HCT116 (cell line): Measurements from ENCODE around the gene CLCN5. TPM values are rescaled to one million over a fixed set of nuclear protein-coding genes. Genes with fewer than 3 reads are reported as not detected.

Source experiments
- ATAC-seq: fragments of 200-7000 bp; cut with Tn5 transposase; 2 replicates; pipeline ENCODE4 v1.9.1; 2020; ENCODE audit warnings: mild to moderate bottlenecking, moderate library complexity
- BruUV-seq: library from RNA; stranded (reverse); fragments of 400-500 nt; replicated peaks from 2 replicates; lab custom pipeline; 2021; lab: Mats Ljungman, UMichigan
- CTCF ChIA-PET: fragments of 300-600 bp; sonication (Branson Sonifier 250); formaldehyde crosslinking; loops from one replicate; lab custom pipeline; 2021; ENCODE audit warnings: antibody characterized with exemption; lab: Charles Lee
- POLR2A ChIA-PET: fragments of 300-600, 350-600 bp; sonication (Branson Sonifier 250); formaldehyde crosslinking; loops from one replicate; lab custom pipeline; 2021; ENCODE audit warnings: antibody characterized with exemption; lab: Charles Lee
- RAD21 ChIA-PET, 2 experiments: fragments of 300-600 bp; sonication (Branson Sonifier 250); formaldehyde crosslinking; loops; one replicate each; lab custom pipeline; 2023; ENCODE audit warnings: low total read pairs in 2 of 2; ENCODE audit not compliant: uncharacterized antibody in 2 of 2, unreplicated experiment in 2 of 2, low non-redundant PET in 1 of 2; lab: Charles Lee
- DNase-seq: peaks from one replicate; pipeline ENCODE4 v3.0.0-alpha.2; 2010; ENCODE audit warnings: low read depth, low spot score
- H2AFZ ChIP-seq: fragments of 200-600 bp; shearing (Covaris generic), sonication (generic); 2 replicates; pipeline ENCODE4 v1.6.1; 2017; ENCODE audit warnings: low read depth, mixed run types, mixed read lengths, antibody characterized with exemption, low read length; ENCODE audit not compliant: poor library complexity, severe bottlenecking
- H3K27ac ChIP-seq: 2 replicates; pipeline ENCODE4 v1.5.1; 2012; ENCODE audit warnings: low read depth, low read length
- H3K27me3 ChIP-seq: fragments of 200-600 bp; sonication (generic); 2 replicates; pipeline ENCODE4 v1.6.1; 2016; ENCODE audit warnings: mixed run types, low read length, mixed read lengths; ENCODE audit not compliant: insufficient read depth
- H3K36me3 ChIP-seq, 2 experiments: fragments of 200-500 bp in 1 of 2; fragments of 200-600 bp in 1 of 2; sonication (Bioruptor generic) in 1 of 2; sonication (generic) in 1 of 2; 2 replicates each; pipeline versions ENCODE4 v1.5.1 to v1.6.1; 2014 to 2016; ENCODE audit warnings: low read length in 2 of 2, inconsistent platforms in 1 of 2, mixed read lengths in 1 of 2, mixed run types in 1 of 2; ENCODE audit not compliant: insufficient read depth in 2 of 2, control insufficient read depth in 1 of 2
- H3K4me1 ChIP-seq, 2 experiments: fragments of 200-600 bp in 1 of 2; sonication (generic) in 1 of 2; 2 replicates each; pipeline versions ENCODE4 v1.5.1 to v1.6.1; 2012 to 2017; ENCODE audit warnings: low read length in 2 of 2, inconsistent platforms in 1 of 2, mild to moderate bottlenecking in 1 of 2, mixed read lengths in 1 of 2, mixed run types in 1 of 2, moderate library complexity in 1 of 2; ENCODE audit not compliant: insufficient read depth in 2 of 2, control insufficient read depth in 1 of 2
- H3K4me2 ChIP-seq: fragments of 200-600 bp; sonication (generic); 2 replicates; pipeline ENCODE4 v1.6.1; 2017; ENCODE audit warnings: mixed run types, low read length, mixed read lengths
- H3K4me3 ChIP-seq, 2 experiments: fragments of 200-600 bp in 1 of 2; sonication (generic) in 1 of 2; replicated peaks in 1 of 2; 2 replicates each; pipeline ENCODE4 v1.5.1; 2011 to 2016; ENCODE audit warnings: low read length in 2 of 2, control low read depth in 1 of 2, low read depth in 1 of 2, mild to moderate bottlenecking in 1 of 2, mixed read lengths in 1 of 2, mixed run types in 1 of 2
- H3K79me2 ChIP-seq: fragments of 200-600 bp; sonication (generic); 2 replicates; pipeline ENCODE4 v1.6.1; 2017; ENCODE audit warnings: mild to moderate bottlenecking, mixed run types, low read length, moderate library complexity, mixed read lengths; ENCODE audit not compliant: insufficient read depth
- H3K9ac ChIP-seq: fragments of 200-600 bp; sonication (generic); 2 replicates; pipeline ENCODE4 v1.6.1; 2016; ENCODE audit warnings: low read length, mixed read lengths
- H3K9me2 ChIP-seq: fragments of 200-600 bp; sonication (generic), shearing (Covaris generic); 2 replicates; pipeline ENCODE4 v1.6.1; 2017; ENCODE audit warnings: mixed run types, mild to moderate bottlenecking, moderate library complexity; ENCODE audit not compliant: insufficient read depth
- H3K9me3 ChIP-seq, 2 experiments: fragments of 200-500 bp in 1 of 2; fragments of 200-600 bp in 1 of 2; sonication (Bioruptor generic) in 1 of 2; sonication (generic) in 1 of 2; 2 replicates each; pipeline ENCODE4 v1.6.1; 2014 to 2017; ENCODE audit warnings: low read length in 2 of 2, mixed read lengths in 2 of 2, inconsistent platforms in 1 of 2, low read depth in 1 of 2, mild to moderate bottlenecking in 1 of 2, mixed run types in 1 of 2, moderate library complexity in 1 of 2; ENCODE audit not compliant: control insufficient read depth in 1 of 2, insufficient read depth in 1 of 2
- H4K20me1 ChIP-seq: fragments of 200-600 bp; sonication (generic), shearing (Covaris generic); 2 replicates; pipeline ENCODE4 v1.6.1; 2017; ENCODE audit warnings: mixed run types, mild to moderate bottlenecking, moderate library complexity; ENCODE audit not compliant: insufficient read depth
- CBX3 ChIP-seq: IDR thresholded peaks from 2 replicates; pipeline ENCODE4 v1.6.1; 2012; ENCODE audit warnings: low read depth
- CEBPB ChIP-seq: IDR thresholded peaks from 2 replicates; pipeline ENCODE4 v1.6.1; 2012; ENCODE audit warnings: low read depth
- EZH2 ChIP-seq: fragments of 200-600 bp; sonication (generic); IDR thresholded peaks from 2 replicates; pipeline ENCODE4 v1.6.1; 2017; ENCODE audit warnings: antibody characterized with exemption, mixed run types
- EZH2phosphoT487 ChIP-seq: fragments of 200-600 bp; IDR thresholded peaks from 2 replicates; pipeline ENCODE4 v1.6.1; 2018; ENCODE audit warnings: antibody characterized with exemption, borderline replicate concordance
- SIN3A ChIP-seq: IDR thresholded peaks from 2 replicates; pipeline ENCODE4 v1.6.1; 2012; ENCODE audit warnings: low read depth
- SP1 ChIP-seq: IDR thresholded peaks from 2 replicates; pipeline ENCODE4 v1.6.1; 2012; ENCODE audit warnings: low read depth
- YY1 ChIP-seq: IDR thresholded peaks from 2 replicates; pipeline ENCODE4 v1.6.1; 2011; ENCODE audit warnings: low read length, low read depth, moderate library complexity, mild to moderate bottlenecking; ENCODE audit not compliant: insufficient replicate concordance; ENCODE audit errors: extremely low read depth
- ZFX ChIP-seq: fragments of 450-650 bp; IDR thresholded peaks from 2 replicates; pipeline ENCODE4 v1.6.1; 2017
- intact Hi-C: fragments of 100-400 bp; cut with micrococcal nuclease; formaldehyde crosslinking; loops from 2 replicates; pipeline ENCODE4 v1.10.0; 2022
- microRNA counts: library from miRNA; unstranded; fragments of <30 nt; microRNA quantifications from one replicate; lab custom pipeline; 2015
- microRNA-seq: library from miRNA; unstranded; fragments of <30 nt; microRNA quantifications from one replicate; pipeline ENCODE4, GENCODE V29; 2016; ENCODE audit warnings: borderline number of aligned reads
- total RNA-seq: library from RNA; stranded (reverse); gene quantifications from one replicate; pipeline ENCODE4 v1.2.1, GENCODE V29; 2021; ENCODE audit not compliant: unreplicated experiment
- TF ChIP-seq, protein P1 (sequence below): IDR thresholded peaks from 2 replicates; pipeline ENCODE4 v1.6.1; 2012
- TF ChIP-seq, protein P2 (sequence below), 3 experiments: fragments of 200-600 bp in 1 of 3; sonication (generic) in 1 of 3; IDR thresholded peaks in 2 of 3; conservative IDR thresholded peaks in 1 of 3; 2 replicates each; pipeline ENCODE4 v1.5.1; 2012 to 2017; ENCODE audit warnings: low read depth in 2 of 3, low read length in 2 of 3, antibody characterized with exemption in 1 of 3, borderline replicate concordance in 1 of 3, control low read depth in 1 of 3, mild to moderate bottlenecking in 1 of 3, mixed read lengths in 1 of 3, mixed run types in 1 of 3, moderate library complexity in 1 of 3; ENCODE audit not compliant: insufficient read depth in 1 of 3

Gene CLCN5
- total RNA-seq, 1 experiment from 2014 or later: 6.1 TPM

DNA sequence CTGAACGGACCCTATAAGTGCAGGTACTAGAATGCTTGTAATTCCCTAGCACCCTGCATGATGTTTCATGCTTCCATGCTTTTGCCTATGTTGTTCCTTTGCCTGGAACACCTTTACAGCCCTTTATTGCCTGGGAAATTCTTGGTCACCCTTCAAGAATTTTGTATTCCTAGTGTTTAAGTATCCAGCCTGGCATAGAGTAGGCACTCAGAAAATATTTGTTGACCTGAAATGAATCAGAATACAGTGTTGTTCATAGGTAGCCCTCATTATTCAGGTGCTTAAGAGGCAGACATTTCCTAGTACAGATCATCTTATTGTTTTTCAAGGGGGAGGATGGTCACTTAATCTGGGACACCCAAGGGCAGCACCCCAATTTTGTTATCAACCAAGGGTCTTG, 203.1 kb downstream of the CLCN5 start (continued):
- no peak for TF ChIP-seq CEBPB

DNA sequence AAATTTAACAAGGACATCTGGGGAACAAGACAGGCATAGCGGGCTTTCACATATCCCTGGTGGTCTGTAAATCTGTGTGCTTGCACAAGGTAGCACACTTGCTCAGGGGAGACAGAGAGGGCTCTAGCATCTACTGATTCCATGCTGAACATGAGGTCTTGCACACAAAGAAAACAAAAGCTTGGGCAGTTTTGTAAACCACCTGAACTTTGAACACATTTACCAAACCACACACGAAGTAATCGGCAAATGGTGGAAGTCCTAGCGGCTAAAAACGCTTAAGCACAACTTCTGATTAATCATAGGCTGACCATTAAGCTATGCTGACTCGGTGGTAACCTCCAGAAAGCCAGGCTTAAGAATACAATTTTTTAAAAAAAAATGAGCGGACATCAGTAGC, 225.6 kb downstream of the CLCN5 start:
- DNase-seq (no peak), ATAC-seq (no peak)
- ChIA-PET RAD21 (no interaction called here), POLR2A (no interaction called here), CTCF (no interaction called here)
- Histone ChIP-seq H2AFZ (no peak overlapping the region), H3K79me2 (no peaks in the 10 kb centered on the region), H3K9ac (no peak overlapping the region), H4K20me1 (no peaks in the 10 kb centered on the region), H3K4me1 (no peaks in the 10 kb centered on the region), H3K27ac (no peak overlapping the region), H3K36me3 (no peaks in the 10 kb centered on the region), H3K4me2 (no peak overlapping the region), H3K27me3 (no peaks in the 10 kb centered on the region), H3K4me3 (no peak overlapping the region), H3K9me3 (no peaks in the 10 kb centered on the region), H3K9me2 (no peaks in the 10 kb centered on the region)
- BruUV-seq: no TSS peak
- intact Hi-C loops: no loop called here
- no peak for TF ChIP-seq SP1
- TF ChIP-seq CBX3: no peak
- TF ChIP-seq SIN3A: no peak
- TF ChIP-seq, protein P1, sequence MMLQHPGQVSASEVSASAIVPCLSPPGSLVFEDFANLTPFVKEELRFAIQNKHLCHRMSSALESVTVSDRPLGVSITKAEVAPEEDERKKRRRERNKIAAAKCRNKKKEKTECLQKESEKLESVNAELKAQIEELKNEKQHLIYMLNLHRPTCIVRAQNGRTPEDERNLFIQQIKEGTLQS: no peak
- no peak for TF ChIP-seq YY1
- TF ChIP-seq EZH2: no peak
- no peak for TF ChIP-seq EZH2phosphoT487
- TF ChIP-seq, protein P2, sequence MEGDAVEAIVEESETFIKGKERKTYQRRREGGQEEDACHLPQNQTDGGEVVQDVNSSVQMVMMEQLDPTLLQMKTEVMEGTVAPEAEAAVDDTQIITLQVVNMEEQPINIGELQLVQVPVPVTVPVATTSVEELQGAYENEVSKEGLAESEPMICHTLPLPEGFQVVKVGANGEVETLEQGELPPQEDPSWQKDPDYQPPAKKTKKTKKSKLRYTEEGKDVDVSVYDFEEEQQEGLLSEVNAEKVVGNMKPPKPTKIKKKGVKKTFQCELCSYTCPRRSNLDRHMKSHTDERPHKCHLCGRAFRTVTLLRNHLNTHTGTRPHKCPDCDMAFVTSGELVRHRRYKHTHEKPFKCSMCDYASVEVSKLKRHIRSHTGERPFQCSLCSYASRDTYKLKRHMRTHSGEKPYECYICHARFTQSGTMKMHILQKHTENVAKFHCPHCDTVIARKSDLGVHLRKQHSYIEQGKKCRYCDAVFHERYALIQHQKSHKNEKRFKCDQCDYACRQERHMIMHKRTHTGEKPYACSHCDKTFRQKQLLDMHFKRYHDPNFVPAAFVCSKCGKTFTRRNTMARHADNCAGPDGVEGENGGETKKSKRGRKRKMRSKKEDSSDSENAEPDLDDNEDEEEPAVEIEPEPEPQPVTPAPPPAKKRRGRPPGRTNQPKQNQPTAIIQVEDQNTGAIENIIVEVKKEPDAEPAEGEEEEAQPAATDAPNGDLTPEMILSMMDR (IDR thresholded peaks at IDR 0.05 in 2 of 3, conservative IDR thresholded peaks at IDR 0.05 in 1 of 3; ENCODE audit: borderline replicate concordance in 1 of 3, insufficient read depth in 1 of 3, low read depth in 2 of 3, low read length in 2 of 3): no peak
- TF ChIP-seq ZFX: no peak

MicroRNAs within 50 kb of the gene (microRNA counts, 767-probe panel; counts per million panel counts)
- microRNA hsa-miR-188-3p (lab: Ali Mortazavi, UCI) (not detected), microRNA hsa-miR-188-5p (lab: Ali Mortazavi, UCI) (not detected), microRNA hsa-miR-362-3p (lab: Ali Mortazavi, UCI) (not detected), microRNA hsa-miR-362-5p (lab: Ali Mortazavi, UCI) (not detected), microRNA hsa-miR-500a-5p+hsa-miR-501-5p (lab: Ali Mortazavi, UCI) (not detected), microRNA hsa-miR-500b (lab: Ali Mortazavi, UCI) (not detected), microRNA hsa-miR-501-3p (lab: Ali Mortazavi, UCI) (not detected), microRNA hsa-miR-502-3p (lab: Ali Mortazavi, UCI) (not detected), microRNA hsa-miR-502-5p (lab: Ali Mortazavi, UCI) (not detected), microRNA hsa-miR-532-3p (lab: Ali Mortazavi, UCI) (not detected), microRNA hsa-miR-532-5p (lab: Ali Mortazavi, UCI) (not detected), microRNA hsa-miR-660-5p (lab: Ali Mortazavi, UCI) (not detected)

Small RNA genes within 50 kb of the gene (microRNA-seq; reads per million reads assigned to microRNA genes)
- gene MIR188: 725 reads per million, percentile 79 among the genes with 10 or more reads in this experiment
- 197 reads per million, percentile 68 among the genes with 10 or more reads in this experiment for gene MIR362
- gene MIR500A: 20.1 reads per million, percentile 42 among the genes with 10 or more reads in this experiment
- not detected for gene MIR500B
- gene MIR501: 143 reads per million, percentile 66 among the genes with 10 or more reads in this experiment
- 57.6 reads per million, percentile 54 among the genes with 10 or more reads in this experiment for gene MIR502
- gene MIR532: 762 reads per million, percentile 80 among the genes with 10 or more reads in this experiment
- gene MIR660: 404 reads per million, percentile 73 among the genes with 10 or more reads in this experiment

Other genes starting within 250 kb of the CLCN5 start
- not detected for gene PAGE1, start 226.6 kb upstream of the CLCN5 start, total RNA-seq
- not detected for gene PAGE4, start 93.3 kb upstream of the CLCN5 start, total RNA-seq
- 3.5 TPM for gene USP27X, start 43.1 kb upstream of the CLCN5 start, total RNA-seq